Fibroblast of skin of left biceps (primary cell): ENCODE measurements around the gene PTBP1.
"Not testable (repeated sequence)": the region's sequence is repeated elsewhere in the genome, so short reads cannot be mapped to it uniquely, and the experiment has no call there.

Source experiments
- DNase-seq, 2 experiments: peaks; one replicate each; pipeline ENCODE4 v3.0.0-alpha.2; 2013; ENCODE audit warnings: low read depth in 2 of 2

The PTBP1 gene

GRCh38 chr19:827710-828321, 30.6 kb downstream of the PTBP1 start, which contains the start of gene AZU1:
TSS of gene AZU1 (plus strand) at chr19:827837. CDS start at chr19:827847, 10 bp downstream.
- no peak for DNase-seq

GRCh38 chr19:829129-829758, 32.0 kb downstream of the PTBP1 start:
- DNase-seq, result no peak

- DNase-seq, result no peak
These were observed 34.4 kb downstream of the PTBP1 start for GRCh38 chr19:831407-832369.

- no peak for DNase-seq
These were observed 37.0 kb downstream of the PTBP1 start for GRCh38 chr19:834216-834615.

- no peak for DNase-seq
These were observed 38.1 kb downstream of the PTBP1 start for GRCh38 chr19:835210-835810.

DNA sequence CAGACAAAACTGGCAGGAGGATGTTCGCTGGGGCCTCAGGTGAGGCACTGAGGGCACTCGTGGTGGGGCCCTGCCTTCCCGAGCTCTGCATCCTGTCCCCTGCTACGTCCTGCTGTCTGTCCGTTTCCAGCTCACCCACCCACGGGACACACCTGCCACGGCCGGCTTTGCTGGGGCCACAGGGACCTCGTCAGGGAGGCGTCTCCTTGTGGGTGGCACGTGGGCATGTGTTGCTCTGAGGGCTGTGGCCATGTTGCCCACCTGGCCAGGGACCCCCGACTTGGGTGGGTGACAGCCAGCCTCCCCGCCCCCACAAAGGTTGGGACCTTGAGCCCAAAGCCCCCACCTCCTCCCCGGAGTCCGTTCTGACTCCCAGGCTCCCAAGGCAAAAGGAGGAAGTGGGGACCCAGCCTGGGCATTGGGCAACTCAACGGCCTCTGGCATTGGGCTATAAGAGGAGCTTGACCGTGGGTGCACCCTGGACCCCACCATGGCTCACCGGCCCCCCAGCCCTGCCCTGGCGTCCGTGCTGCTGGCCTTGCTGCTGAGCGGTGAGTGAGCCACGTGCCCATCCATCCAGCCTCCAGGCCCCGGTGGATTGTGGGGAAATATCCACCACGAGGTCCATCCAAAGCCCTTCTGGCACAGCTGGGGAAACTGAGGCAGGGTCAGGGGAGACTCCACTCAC, 43.4 kb downstream of the PTBP1 start, which contains the start of gene PRTN3:
Gene PRTN3 (plus strand): TSS at position 481 of the 688 bp plus-strand sequence. CDS start 10 bp downstream, at position 491.
- no peak for DNase-seq

DNA sequence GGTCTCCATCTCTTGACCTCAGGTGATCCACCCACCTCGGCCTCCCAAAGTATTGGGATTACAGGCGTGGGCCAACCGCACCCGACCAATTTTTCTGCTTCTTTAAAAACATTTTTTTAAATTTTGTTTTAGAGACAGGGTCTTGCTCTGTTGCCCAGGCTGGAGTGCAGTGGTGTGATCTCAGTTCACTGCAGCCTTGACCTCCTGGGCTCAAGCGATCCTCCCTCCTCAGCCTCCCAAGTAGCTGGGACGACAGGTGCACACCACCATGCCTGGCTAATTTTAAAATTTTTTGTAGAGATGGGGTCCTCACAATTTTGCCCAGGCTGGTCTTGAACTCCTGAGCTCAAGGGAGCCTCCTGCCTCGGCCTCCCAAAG, 45.5 kb downstream of the PTBP1 start:
- not testable (repeated sequence) for DNase-seq

DNA sequence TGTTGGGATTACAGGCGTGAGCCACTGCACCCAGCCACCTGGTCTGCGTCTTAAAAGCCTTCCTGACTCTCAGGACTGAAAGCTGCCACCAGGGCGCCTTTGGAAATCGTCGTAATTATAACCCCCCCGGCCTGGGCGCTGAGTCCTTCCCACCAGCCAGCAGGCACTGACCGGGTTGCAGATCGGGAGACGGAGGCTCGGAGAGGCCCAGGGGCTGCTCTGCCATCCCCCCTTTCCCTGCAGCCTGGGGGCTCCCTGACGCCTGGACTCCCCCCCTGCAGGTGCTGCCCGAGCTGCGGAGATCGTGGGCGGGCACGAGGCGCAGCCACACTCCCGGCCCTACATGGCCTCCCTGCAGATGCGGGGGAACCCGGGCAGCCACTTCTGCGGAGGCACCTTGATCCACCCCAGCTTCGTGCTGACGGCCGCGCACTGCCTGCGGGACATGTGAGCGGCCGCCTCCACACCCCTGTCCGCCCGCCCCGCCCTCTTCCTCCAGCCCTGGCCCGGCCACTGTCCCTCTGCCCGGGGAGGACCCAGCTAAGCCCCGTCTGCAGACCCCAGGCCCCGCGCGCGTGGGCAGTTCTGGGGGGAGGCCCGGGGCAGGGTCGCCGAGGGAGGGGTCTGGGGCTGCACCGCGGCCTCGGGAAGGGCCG, 46.1 kb downstream of the PTBP1 start:
- DNase-seq, result no peak

DNA sequence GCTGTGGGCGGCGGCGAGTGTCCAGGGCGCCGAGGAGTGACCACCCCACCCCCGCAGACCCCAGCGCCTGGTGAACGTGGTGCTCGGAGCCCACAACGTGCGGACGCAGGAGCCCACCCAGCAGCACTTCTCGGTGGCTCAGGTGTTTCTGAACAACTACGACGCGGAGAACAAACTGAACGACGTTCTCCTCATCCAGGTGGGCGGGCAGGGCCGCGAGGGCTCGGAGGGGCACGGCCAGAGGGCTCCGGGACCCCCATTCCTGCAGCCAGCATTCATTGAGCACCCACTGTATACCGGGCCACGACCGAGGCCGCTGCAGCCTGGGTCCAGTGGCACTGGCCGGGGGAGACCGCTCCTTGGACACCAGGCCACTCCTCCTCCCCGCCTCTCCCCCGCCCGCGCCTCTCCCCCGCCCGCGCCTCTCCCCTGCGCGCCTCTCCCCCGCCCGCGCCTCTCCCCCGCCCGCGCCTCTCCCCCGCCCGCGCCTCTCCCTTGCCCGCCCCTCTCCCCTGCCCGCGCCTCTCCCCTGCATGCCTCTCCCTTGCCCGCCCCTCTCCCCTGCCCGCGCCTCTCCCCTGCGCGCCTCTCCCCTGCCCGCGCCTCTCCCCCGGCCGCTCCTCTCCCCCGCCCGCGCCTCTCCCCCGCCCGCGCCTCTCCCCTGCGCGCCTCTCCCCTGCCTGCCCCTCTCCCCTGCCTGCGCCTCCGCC, 46.7 kb downstream of the PTBP1 start:
- DNase-seq, result no peak

- DNase-seq, result no peak
These were observed 47.3 kb downstream of the PTBP1 start for GRCh38 chr19:844546-844971.

GRCh38 chr19:845707-846521, 48.7 kb downstream of the PTBP1 start:
- no peak for DNase-seq

DNA sequence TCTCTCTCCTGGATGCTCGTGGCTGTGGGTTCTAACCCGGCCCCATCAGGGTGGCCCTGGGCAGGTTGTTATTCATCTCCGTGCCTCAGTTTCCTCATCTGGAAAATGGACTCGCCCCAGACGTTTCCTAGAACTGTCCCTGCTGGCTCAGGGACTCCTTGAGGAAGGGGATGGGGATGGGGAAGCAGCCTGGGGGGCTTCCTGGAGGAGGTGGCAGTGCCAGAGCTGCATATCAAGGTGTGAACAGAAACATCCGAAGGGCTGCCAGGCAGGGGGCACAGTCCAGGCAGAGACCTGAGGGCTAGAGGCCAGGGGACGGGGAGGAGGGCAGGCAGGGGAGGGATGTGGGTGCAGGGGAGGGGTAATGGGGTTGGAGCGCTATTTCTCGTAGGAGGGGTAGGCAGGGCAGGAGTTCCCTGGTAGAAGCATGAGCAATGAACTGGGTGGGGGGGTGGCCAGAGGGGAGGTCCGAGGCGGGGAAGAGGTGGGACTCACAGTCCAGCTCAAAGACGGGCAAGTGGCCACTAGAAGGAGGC, 51.2 kb downstream of the PTBP1 start:
- no peak for DNase-seq

GRCh38 chr19:849195-849594, 51.9 kb downstream of the PTBP1 start:
- DNase-seq, result not testable (repeated sequence)

- DNase-seq, result peak; percentile 62 to 67
These were observed 53.1 kb downstream of the PTBP1 start for GRCh38 chr19:850221-850978.

GRCh38 chr19:850979-851335, 53.7 kb downstream of the PTBP1 start:
- no peak for DNase-seq

DNA sequence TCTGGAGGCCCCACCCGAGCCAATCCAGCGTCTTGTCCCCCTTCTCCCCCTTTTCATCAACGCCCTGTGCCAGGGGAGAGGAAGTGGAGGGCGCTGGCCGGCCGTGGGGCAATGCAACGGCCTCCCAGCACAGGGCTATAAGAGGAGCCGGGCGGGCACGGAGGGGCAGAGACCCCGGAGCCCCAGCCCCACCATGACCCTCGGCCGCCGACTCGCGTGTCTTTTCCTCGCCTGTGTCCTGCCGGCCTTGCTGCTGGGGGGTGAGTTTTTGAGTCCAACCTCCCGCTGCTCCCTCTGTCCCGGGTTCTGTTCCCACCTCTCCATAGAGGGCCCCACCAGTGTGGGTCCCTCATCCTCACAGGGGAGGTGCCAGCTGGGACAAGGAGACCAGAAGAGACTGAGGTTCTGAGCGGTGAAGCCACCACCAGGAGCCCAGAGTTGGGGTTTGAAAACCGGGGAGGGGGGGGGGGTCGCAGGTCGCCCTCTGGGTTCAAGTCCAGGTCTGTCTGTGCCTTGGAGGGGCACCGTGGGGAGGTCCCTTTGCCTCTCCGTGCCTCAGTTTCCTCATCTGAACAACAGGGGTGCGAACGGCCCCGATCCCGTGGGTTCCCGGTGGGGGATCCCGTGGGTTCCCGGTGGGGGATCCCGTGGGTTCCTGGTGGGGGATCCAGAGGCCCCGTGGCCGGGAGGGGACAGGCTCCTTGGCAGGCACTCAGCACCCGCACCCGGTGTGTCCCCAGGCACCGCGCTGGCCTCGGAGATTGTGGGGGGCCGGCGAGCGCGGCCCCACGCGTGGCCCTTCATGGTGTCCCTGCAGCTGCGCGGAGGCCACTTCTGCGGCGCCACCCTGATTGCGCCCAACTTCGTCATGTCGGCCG, 55.1 kb downstream of the PTBP1 start, which contains the start of gene ELANE:
Gene ELANE (plus strand): TSS at position 168 of the 878 bp plus-strand sequence. CDS start 26 bp downstream, at position 194.
- no peak for DNase-seq

DNA sequence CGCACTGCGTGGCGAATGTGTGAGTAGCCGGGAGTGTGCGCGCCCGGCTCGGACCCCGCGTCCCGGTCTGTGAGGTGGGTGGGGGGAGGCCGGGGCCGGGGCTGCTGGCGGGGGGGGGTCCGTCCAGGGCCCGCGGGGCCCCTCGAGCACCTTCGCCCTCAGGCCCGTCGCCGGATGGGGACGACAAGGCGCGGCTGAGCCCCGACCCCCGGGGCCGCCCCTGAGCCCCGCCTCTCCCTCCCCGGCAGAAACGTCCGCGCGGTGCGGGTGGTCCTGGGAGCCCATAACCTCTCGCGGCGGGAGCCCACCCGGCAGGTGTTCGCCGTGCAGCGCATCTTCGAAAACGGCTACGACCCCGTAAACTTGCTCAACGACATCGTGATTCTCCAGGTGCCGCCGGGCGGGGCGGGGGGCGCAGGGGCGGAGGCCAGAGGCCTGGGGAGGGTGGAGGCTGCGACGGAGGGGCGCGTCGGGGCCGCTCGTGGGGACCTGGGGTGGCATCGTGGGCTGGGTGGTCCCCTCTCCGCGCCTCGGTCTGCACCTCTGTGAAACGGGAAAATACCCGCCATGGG, 55.8 kb downstream of the PTBP1 start:
- no peak for DNase-seq
